Measurements from ENCODE around the gene ATPAF1.

The ATPAF1 gene

DNA sequence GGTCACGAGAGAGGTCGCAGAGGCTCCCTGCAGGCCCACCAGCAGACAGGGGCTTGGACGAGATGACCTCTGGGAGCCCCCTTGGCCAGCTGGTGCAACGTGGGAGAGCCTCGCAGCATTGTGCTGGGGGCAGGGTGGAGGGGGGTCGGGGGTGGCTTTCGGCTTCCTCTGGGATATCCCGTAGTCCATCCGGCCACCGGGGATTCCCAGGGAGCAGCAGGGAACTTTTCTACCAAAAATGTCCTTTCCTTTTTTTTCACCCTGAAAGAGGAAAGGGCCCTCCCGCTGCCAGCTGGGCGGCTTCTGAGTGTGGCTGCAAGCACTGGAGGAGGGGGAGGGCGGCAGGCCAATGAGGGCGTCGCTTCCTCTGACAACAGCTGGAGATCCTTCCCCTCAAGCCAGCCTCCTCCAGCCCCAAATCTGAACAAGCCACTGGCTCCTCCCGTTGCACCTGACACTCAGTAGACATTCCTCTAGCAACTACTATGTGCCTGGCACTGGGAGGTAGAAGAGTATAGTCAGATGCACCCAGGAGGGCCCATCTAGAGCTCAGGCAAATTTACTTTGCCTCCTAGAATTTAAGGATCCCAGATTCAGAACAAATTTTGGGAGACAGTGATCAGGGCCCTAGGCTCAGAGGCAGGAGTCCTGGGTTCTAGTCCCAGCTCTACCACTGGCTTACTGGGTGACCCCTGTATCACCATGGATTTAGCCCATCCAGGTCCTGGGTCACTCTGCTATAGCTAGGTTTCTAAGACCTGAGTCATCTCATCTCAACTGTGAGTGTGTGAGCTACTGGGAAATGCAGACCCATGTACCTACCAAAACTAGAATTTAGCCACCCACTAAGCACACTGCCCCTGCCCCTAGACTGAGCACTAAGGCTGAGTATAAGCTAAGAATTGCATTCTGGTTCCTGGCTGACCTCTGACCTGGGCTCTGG lies 54.2 kb downstream of the ATPAF1 start:
- DNase-seq: no peak

DNA sequence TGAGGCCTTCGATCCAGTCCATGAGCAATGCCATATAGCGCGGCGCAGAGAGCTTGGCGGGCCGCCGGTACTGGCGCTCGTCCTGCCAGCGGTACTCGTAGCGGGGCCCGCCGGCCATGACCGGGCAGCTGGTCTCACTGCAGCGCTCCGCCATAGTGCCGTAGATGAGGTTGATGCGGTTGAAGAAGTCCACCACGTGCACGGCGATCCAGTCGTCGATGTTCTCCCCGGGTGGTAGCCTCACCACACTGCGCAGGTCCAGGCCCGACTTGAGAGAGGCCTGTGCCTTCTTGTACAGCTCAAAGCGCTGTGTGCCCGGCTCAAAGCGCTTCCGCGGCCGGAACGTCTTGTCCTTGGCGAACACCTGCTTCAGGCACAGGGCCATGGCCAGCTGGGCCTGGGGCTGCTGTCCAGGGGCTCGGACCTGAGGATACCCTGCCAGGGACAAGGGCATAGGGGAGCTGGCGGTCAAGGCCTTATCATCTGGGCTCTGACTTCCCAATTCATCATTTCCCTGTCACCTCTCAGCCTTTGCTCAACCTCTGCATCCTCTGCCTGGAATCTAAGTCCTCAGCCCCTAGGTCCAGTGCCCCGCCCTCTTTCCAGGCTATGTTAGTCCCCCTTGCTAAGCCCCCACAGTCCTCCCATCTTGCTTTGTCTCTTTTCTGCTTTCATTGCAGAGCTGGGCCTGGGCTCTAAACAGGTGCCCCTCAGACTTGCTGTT lies 55.1 kb downstream of the ATPAF1 start:
- DNase-seq: no peak

DNA sequence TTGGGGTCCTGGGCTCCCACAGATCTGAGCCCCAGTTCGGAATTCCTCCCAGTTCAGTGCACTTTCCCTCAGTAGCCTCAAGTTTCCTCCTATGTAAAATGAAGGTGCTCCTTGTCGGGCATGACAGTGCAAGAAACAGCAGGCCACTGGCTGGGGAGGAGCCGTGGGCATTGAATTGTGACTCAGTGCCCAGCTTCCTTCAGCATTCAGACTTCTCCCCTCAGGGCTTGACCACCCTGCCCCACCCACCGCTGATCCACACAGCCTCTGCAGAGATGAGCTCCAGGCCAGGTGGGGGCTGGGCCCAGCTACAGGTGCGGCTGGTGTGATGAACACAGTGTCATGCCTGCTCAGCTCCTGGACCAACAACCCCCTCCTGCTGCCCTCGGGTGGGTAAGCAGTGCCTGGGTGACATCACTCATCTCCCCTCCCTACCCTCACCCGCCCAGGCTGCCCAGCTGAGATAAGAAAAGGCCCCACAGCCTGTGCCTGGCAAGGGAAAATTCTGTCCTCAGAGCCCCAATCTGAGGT lies 56.4 kb downstream of the ATPAF1 start:
- DNase-seq: no peak

DNA sequence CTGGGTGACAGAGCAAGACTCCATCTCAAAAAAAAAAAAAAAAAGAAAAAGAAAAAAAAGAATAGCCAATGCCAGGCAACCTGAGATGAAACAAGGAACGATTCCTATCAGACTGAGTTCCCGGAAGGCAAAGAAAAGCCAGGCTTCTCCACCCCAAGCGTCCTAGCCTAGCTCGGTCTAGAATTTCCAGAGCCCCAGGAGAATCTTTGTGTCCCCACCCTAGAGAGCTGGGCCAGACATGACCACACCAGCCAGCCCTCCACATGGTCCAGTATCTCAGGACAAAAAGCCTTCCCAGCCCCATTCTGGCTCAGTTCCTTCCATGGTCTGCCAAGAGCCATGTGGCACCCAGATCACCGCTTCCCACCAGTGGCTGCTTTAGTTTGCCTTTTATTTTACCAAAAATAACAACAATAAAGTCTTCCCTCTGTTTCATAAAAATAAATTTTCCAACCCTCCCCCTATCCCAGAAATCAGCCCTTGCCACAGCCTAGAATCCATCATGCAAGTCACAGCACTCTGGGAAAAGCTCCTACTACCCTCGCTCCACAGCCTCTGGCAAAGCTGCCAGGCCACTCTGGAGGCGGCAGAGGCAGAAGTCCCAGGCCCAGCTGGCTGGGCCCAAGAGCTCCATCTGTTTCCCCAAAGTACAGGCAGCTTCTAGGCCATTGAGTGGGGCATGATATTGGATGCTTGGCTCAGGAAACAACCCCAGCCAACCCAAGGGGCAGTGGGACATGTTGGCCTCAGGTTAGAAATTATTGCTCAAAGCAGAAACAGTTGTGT lies 60.6 kb downstream of the ATPAF1 start:
- no peak for DNase-seq

DNA sequence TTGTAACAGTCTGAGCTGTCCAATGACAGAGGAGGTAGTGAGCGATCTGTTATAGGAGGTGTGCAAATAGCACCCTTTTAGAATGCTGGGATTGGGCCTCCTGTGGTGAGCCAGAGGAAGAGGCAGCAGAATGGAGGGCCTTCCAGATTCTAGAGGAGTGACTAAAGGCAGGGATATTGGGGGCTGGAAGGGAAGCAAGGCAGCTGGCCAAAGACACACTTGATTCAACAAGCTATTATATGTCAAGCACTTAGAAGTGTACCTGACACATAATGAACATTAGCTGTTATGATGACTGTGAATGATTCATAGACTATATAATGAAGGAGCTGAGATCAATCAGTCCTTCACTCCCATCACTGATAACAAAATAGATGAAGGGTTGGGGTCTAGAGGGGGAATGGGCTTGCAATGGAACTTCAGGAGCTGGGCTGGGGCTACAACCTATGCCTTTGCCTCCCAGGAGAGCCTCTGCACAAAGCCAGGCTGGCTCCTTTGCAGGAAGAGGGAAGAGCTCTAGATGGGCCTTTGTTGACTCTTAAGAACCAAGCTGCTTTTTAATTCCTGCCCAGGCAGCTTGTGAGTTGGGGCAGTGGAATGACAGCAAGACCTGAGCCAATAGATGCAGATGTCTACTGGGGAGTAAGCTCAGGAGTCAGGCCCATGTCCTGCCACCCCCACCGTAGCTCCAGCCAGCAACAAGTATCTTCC lies 61.8 kb downstream of the ATPAF1 start:
- no peak for DNase-seq

DNA sequence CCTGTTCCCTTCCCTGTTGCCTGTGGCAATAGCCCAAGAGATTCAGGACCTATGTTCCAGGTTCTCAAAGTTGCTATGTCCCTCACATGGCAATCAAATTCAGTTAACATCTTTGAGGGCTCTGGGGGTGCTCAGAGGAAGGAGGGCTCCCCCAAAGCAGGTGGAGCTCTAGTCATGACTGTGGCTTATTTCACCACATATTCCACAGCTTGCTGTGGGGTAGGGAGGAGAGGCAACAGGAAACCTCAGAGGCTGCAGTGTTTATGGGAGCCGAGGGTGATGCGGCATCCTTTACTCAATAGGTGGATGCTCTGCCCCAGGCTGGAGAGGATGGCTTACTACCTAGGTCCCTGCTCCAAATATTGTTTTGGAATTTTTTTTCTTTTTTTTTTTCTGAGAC lies 62.9 kb downstream of the ATPAF1 start:
- peak; percentile 26 for DNase-seq

DNA sequence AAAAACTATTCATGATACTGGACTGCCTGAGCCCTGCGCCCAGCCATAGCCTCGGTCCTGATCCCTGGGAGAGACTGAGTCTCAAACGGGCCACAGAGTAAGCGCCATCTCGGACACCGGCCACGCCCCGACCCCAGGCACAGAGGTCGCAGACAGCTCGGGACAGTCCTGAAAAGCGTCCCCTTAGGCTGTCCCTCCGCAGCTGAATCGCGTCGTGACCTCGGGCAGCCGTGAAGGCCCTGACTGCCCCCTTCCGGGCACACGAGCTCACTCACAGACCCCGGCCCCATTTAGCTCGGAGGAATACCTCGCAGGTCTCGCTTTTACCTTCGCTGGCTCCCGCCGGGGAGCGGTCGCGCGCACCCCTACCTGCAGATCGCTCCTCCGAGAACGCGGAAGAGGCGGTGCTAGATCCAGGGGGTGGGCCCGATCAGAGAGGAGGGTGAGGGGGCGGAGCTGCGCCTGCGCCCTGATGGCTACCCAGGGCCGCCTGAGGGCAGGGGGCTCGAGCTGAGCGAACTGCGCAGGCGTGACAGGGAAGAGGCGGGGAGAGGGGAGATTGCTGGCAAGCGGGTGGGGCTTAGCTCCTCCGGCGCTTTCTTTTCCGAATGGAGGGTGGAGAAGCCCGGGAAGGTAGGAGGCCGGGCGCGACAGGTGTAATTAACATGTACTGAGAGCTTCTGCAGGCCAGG lies 64.2 kb downstream of the ATPAF1 start, which contains the start of gene MKNK1:
TSS of gene MKNK1 (minus strand) at position 411 of the 692 bp plus-strand sequence. CDS start 20,941 bp downstream, outside the sequence.
- DNase-seq: peak; percentile 98

DNA sequence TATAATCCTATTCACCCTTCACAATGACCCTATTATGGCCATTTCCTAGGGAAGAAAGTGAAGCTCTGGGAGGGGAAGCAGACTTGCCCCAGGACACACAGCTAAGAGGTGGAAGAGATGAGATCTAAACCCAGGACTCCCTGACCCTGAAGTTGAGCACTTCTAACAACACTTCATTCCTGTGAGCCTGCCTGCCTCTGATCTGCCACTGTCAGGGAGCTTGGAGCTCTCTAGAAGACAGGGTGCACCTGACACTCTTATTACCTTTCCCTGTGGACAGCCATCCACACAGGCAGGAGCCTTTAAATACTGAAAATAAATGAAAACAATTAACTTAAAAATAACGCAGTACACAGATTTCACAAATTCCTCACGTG lies 64.7 kb downstream of the ATPAF1 start:
- DNase-seq: no peak

DNA sequence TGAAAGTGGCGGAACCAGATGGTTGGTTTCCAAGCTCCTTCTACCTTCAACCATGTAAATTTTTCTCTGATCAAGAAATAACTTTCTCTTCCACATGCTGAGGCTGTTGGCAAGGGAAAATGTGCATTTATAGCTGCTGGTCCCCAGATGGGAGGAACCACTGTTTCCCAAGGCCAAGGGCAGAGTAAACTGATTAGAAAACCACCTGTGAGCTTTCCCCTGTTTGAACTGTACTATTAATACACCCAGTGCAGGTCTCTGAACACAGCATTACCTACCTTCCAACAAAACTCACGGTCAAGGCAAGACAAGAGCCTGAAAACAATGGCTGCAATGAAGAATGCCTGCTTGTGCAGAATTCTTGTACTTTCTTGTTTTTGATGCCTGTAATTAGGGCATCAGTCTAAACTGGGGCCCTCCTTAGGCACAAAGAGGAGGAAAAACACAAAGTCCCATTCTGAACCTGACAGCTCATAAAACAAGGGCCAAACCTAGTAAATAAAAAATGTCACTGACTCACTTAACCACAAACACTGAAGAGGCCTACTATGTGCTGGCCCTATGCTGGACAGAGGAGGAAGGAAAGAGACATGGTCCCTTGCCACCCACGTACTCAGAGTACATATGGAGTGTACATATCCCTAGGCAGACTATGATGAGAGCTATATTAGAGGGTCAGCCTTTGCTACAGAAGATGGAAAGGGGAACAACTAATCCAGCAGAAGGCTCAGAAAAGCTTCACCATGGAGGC lies 66.7 kb downstream of the ATPAF1 start:
- DNase-seq: no peak

DNA sequence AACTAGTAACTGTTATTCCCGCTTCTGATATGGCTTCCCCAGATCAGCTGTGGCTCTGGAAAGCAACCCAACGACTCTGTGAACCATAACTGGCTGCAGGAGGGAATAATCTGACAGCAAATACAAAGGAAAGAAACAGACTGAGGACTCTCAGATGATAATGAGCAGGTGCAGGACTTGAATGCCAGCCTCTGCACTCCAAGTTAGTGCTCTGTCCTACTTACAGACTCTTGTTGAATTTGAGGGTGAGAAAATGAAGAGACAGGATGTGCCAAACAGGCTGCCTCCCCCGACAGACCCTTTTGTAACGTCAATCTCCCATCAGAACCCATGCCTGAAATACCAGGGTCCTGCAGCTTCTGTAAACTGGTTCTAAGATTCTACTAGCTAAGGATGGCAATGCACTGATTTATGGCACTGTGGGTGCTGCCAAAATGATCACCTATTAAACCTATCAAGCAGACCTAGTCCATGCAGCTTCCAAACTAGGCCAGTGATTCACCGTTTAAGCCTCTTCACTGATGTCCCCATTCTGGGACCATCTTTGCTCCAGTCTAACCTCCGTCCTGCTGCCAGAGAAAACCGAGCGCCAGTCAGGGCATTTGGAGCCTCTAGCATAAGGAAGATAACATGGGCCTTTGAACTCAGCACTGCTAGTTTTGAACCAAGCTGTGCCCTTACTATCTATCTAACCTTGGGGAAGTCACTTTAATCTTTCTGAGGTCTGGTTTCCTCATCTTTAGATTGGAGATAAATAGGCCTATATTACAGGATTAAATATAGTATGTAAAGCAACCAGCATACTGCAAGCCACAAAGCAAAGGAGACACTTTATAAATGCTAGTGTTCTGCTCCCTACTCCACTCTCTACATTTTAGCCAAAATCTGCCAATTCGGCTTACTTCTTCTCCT lies 68.8 kb downstream of the ATPAF1 start:
- no peak for DNase-seq

DNA sequence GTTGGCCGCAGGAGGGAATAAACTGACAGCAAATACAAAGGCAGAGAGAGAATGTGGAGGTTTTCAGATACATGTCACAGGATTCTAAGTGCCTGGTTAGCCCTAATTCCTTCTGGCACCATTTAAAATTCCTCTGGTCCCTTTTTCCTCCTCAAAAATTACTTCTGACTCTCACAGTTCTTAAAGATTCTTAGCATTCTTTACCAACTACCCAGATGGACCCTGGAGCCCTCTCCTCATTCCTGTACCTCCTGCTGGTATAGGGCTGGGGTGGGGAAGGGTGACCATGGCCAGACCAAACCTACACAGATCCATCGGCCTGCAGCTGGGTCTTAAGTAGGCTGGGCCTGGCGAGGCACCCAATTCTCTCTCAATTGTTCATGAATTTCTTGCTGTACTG lies 71.3 kb downstream of the ATPAF1 start:
- no peak for DNase-seq

DNA sequence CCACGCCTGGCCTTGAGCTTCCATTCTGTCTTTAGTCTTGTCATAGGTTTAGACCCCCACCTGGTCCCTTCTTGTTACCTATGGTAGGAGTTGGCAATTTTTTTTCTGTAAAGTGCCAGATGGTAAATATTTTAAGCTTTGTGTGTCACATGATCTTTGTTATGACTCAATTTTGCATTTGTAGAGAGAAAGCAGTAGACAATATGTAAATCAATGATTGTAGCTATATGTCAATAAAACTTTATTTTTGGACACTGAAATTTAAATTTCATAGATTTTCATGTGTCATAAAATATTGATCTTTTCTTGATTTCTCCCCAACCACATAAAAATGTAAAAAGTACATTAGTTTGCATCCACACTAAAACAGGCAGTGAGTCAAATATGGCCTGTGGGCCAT lies 72.1 kb downstream of the ATPAF1 start:
- DNase-seq: no peak

DNA sequence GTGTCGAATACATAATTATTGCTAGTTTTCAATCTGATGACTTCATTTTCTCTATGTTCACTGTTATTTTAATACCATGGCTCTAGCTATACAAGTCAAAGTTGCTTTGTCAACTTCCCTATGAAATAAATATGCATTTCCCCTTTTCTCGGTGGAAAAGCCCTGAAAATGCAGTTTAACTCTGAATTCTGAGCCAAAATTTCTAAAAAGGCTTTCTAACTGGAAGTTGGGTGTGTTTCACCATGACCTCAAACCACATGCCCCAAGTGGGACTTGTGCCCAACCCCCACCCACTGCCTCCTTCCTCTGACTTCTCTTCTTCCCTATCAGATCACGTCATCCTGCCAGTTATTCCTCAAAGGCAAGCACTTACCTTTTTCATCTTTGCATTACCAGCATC lies 73.0 kb downstream of the ATPAF1 start:
- no peak for DNase-seq

DNA sequence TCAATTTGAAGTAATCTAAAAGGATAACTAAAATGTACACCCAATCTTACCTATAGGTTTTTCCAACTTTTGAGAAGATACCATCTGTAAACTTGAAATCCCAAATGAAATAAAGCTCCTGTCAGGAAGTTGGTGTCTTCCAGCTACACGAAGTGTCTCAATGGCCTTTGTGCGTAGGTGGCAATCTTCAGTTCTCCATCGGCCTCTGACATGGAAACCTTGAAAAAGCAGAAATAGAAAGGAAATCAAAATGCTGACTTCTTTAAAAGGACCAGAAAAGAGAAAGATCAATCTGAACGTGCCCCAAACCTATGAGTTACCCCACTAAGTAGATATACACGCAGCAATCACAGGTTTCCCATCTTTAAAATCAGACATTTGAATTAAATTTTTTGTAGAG lies 74.1 kb downstream of the ATPAF1 start:
- DNase-seq: no peak

DNA sequence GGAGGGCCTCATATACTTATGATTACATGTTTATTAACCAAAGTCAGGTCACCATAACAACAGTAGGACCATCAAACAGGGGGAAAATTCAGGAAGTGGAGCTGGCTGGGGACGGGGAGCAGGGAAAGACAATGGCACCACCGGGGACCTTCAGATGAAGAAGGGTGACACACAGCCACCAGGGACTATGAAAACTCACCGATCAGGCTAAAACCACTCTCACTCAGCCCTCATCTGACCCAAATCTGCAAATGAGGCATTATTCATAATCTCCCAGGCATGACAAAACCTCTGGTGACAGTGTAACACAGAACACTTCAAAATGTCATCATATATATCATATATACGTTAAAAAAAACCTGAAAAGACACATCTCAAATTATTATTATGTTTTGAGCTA lies 75.3 kb downstream of the ATPAF1 start:
- DNase-seq: no peak

DNA sequence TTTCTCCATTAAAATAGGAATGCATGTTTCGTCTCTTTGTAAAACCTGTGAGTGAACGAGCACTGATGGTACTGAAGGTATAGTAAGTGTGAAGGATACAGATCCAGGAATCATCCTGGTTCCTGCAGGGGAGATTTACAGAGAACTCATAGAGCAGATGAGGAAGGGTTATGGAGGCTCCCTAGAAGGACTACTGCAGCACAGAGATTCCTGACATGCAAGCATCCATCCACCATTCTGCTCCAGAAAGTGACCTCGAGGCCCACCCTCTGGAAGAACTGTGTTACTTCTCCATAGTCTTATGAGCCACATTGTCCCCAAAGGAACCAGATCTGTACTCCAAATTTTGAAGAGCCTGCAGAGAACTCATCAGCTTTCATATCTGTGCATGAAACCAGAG lies 78.6 kb downstream of the ATPAF1 start:
- DNase-seq: no peak

DNA sequence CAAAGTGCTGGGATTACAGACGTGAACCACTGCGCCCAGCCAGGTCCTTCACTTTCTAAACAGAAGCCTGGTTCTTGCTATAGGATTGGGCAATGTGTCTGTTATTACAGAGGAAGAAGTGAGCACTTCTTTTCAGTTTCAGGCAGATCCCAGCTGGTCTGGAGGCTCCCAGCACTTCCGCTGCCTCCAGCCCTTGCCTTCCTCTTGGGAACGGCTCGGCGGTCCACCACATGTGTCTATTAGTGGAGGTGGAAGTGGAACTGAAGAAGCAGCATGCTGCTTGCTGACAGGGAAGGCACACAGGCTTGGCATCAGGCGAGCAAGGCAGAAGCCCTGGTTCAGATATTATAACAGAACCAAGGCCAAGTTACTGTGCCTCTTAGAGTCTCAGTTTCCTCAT lies 81.1 kb downstream of the ATPAF1 start:
- no peak for DNase-seq

DNA sequence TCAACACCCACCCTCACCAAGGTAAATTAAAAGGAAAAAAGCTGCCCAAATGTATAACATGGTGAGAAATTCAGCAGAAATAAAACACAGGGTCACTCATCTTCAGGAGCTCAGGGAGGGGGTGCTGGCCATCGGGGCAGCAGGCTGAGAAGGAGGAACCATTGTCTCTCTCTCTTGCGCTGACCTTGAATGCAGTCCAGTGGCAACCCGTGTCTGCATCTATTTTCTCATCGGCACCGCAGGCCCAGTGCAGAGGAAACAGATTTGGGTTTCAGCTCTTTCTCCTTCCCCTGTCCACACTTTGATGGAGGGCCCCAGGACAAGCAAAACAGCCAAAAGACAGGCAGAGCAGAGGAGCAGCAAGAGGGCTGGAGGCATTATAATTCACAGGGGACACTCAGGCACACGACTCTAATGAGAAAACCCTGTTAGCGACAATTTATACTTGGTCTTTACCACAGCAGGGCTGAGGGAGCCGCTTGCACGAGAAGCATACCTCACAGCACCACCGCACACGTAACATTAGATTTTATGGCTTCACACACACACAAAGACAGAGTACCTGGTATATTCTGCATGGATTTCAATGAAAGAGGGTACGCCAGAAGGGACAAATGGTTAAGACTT lies 82.7 kb downstream of the ATPAF1 start:
- DNase-seq: no peak

DNA sequence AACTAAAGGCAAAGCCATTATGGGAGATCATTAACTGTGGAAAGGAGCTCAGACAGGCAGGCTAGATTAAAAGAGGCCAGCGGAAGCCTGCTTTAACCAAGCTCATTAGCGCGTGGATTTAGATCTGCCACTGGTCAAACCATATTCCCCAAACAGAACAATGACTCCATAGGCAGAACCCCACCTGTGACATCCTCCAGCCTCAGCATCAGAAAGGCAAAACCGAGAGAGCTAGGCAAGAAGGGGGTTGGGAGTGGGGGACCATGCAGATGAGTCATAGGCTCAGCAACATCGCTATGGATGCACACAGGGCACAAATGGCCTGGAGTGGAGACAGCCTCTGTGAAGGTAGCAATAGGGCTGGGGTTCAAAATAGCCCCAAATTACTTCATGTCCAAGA lies 84.7 kb downstream of the ATPAF1 start:
- DNase-seq: no peak
